Aorta (tissue), 5 donors: ENCODE data around the gene ALG6. TPM values are rescaled to one million over a fixed set of nuclear protein-coding genes. Genes with fewer than 3 reads are reported as not detected.

ENCODE experiments used
- ATAC-seq: fragments of 200-7000 bp; cut with Tn5 transposase; one replicate; pipeline ENCODE4 v1.9.1; 2022; ENCODE audit warnings: moderate library complexity; ENCODE audit not compliant: low FRiP score
- DNase-seq, 2 donors: peaks; one replicate each; pipeline ENCODE4 v3.0.0-alpha.2; 2020
- H3K27ac ChIP-seq, 2 donors: one replicate each; pipeline ENCODE4 v1.5.1; 2013; ENCODE audit warnings: low read length in 2 of 2, mild to moderate bottlenecking in 2 of 2, moderate library complexity in 2 of 2, control low read depth in 1 of 2, inconsistent platforms in 1 of 2, low read depth in 1 of 2
- H3K27me3 ChIP-seq, 2 donors: one replicate each; pipeline ENCODE4 v1.6.1; 2013; ENCODE audit warnings: control low read depth in 1 of 2, low read length in 1 of 2, mild to moderate bottlenecking in 1 of 2, moderate library complexity in 1 of 2; ENCODE audit not compliant: insufficient read depth in 2 of 2, control insufficient read depth in 1 of 2
- H3K36me3 ChIP-seq, 2 donors: one replicate each; pipeline ENCODE4 v1.6.1; 2013; ENCODE audit warnings: control low read depth in 1 of 2, low read length in 1 of 2, mild to moderate bottlenecking in 1 of 2; ENCODE audit not compliant: insufficient read depth in 2 of 2, control insufficient read depth in 1 of 2
- H3K4me1 ChIP-seq, 2 donors: one replicate each; pipeline ENCODE4 v1.6.1; 2013; ENCODE audit warnings: low read length in 2 of 2, control low read depth in 1 of 2, mild to moderate bottlenecking in 1 of 2, moderate library complexity in 1 of 2; ENCODE audit not compliant: insufficient read depth in 2 of 2, control insufficient read depth in 1 of 2
- H3K4me3 ChIP-seq, 2 donors: one replicate each; pipeline ENCODE4 v1.5.1; 2013; ENCODE audit warnings: low read length in 2 of 2, control low read depth in 1 of 2, mild to moderate bottlenecking in 1 of 2
- H3K9me3 ChIP-seq: one replicate; pipeline ENCODE4 v1.6.1; 2013; ENCODE audit warnings: mild to moderate bottlenecking, low read length; ENCODE audit not compliant: control insufficient read depth
- WGBS, 2 donors: extraction: QIAGEN DNeasy Blood & Tissue Kit; methylation state at CpG; one replicate each; pipeline ENCODE4 v1.1.7; 2013; 5-methylcytosine and 5-hydroxymethylcytosine counted together
- intact Hi-C, 2 donors: fragments of 100-400 bp; cut with DNase I; formaldehyde crosslinking; loops; one replicate each; pipeline versions ENCODE4 v1.14.2 to v1.15.0; 2022
- polyA plus RNA-seq, 2 donors: library from polyadenylated mRNA; stranded (reverse); fragments of 200-250 nt; gene quantifications; one replicate each; pipeline ENCODE4 v1.2.3, GENCODE V29; 2013
- total RNA-seq, 2 donors: library from RNA; stranded (reverse); fragmentation: NEBNext Ultra II Directional; extraction: Animal tissue kit (Norgen Biotek cat#: 25700); gene quantifications; one replicate each; pipeline ENCODE4 v1.2.1, GENCODE V29; 2021
- donor health status: healthy with polysubstance abuse.
- donor health status: Bipolar disorder and iron deficiency.
- donor health status: DM: no; HTN: no; CAD: no.
- donor health status: DM: no; HTN: no; CAD: no.
- donor health status: DM: yes; HTN: yes; CAD: no.

The ALG6 gene
- total and polyA plus RNA-seq, 4 donors: 2.4 to 11.0 (median 8.4) TPM

GRCh38 chr1:63322114-63322943, 45.1 kb upstream of the ALG6 start, which contains the start of gene FOXD3:
FOXD3 (plus strand) TSS chr1:63322567; CDS start chr1:63323059, 492 bp downstream.
- no peaks in the 10 kb centered on the region for H3K27me3 ChIP-seq
- 1 to 2% methylated on average over 50 to 85 of the region's 85 CpGs for WGBS, 2 donors
- peak within 1 kb of the TSS; percentile 21 to 34 for H3K4me3 ChIP-seq
- intact Hi-C loops: no loop called here
- H3K4me1 ChIP-seq: no peaks in the 10 kb centered on the region
- H3K9me3 ChIP-seq: peaks cover 2% of the 10 kb centered on the region
- DNase-seq: peak; percentile 71 to 88
- no peaks in the 10 kb centered on the region for H3K36me3 ChIP-seq
- H3K27ac ChIP-seq: no peak within 1 kb of the TSS
- ATAC-seq: peak; percentile 16

- no peak for ATAC-seq
- H3K27me3 ChIP-seq: peaks cover 0 to 2% of the 10 kb centered on the region in 2 donors
- peak overlapping the region in 1 of 2 donors; percentile 34 for H3K4me3 ChIP-seq
- H3K9me3 ChIP-seq: peaks cover 5% of the 10 kb centered on the region
- H3K36me3 ChIP-seq: no peaks in the 10 kb centered on the region
- 2 to 3% methylated on average over 88 to 104 of the region's 104 CpGs for WGBS, 2 donors
- intact Hi-C loops: no loop called here
- no peaks in the 10 kb centered on the region for H3K4me1 ChIP-seq
- no peak for DNase-seq
- H3K27ac ChIP-seq: no peak overlapping the region
Observed at GRCh38 chr1:63322944-63323864, 44.2 kb upstream of the ALG6 start.

DNA sequence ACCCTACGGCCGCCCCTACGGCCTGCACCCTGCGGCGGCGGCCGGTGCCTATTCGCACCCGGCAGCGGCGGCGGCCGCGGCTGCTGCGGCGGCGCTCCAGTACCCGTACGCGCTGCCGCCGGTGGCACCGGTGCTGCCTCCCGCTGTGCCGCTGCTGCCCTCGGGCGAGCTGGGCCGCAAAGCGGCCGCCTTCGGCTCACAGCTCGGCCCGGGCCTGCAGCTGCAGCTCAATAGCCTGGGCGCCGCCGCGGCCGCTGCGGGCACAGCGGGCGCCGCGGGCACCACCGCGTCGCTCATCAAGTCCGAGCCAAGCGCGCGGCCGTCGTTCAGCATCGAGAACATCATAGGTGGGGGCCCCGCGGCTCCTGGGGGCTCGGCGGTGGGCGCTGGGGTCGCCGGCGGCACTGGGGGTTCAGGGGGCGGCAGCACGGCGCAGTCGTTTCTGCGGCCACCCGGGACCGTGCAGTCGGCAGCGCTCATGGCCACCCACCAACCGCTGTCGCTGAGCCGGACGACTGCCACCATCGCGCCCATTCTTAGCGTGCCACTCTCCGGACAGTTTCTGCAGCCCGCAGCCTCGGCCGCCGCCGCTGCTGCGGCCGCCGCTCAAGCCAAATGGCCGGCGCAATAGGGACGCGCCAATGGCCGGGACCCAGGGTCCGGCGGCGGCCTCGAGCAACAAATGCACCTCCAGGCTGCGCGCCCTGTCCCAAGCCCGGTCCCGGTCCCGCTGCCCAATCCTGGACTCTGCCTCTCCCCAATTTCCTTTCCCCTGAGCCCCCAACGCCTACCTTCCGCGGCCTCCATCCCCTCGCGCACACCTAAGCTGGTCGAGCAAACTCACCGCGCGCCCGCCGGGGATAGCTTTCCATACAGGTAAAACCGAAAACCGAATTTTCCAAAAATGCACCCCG, 43.3 kb upstream of the ALG6 start:
- ATAC-seq (no peak), DNase-seq (no peak)
- Histone ChIP-seq H3K4me3 (peak overlapping the region in 1 of 2 donors; percentile 17), H3K27ac (no peak overlapping the region), H3K36me3 (no peaks in the 10 kb centered on the region), H3K4me1 (no peaks in the 10 kb centered on the region), H3K9me3 (peaks cover 5% of the 10 kb centered on the region), H3K27me3 (peaks cover 0 to 5% of the 10 kb centered on the region in 2 donors)
- intact Hi-C loops: no loop called here
- WGBS, 2 donors: 6% methylated on average over 108 to 114 of the region's 114 CpGs

DNA sequence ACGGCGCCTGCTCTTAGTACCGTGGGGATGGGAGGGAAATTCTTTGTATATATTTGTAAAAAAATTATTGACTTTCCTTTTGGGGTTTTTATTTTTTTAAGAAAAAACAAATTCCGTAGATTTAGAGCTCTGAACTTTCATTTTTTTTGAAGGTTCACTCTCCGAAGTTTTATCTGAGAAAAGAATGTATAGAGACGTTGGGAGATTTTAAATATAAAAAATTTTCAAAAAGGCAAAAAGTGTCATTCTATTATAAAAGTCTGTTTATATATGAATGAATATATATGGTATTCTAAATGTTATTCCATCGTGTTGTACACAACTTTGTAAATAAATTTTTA, 42.7 kb upstream of the ALG6 start:
- intact Hi-C loops: no loop called here
- peaks cover 0 to 5% of the 10 kb centered on the region in 2 donors for H3K27me3 ChIP-seq
- no peak overlapping the region for H3K4me3 ChIP-seq
- no peaks in the 10 kb centered on the region for H3K36me3 ChIP-seq
- DNase-seq (no peak), ATAC-seq (no peak)
- WGBS, 2 donors: 26 to 30% methylated on average over 7 of the region's 7 CpGs
- H3K27ac ChIP-seq: no peak overlapping the region
- no peaks in the 10 kb centered on the region for H3K4me1 ChIP-seq
- H3K9me3 ChIP-seq: peaks cover 5% of the 10 kb centered on the region

DNA sequence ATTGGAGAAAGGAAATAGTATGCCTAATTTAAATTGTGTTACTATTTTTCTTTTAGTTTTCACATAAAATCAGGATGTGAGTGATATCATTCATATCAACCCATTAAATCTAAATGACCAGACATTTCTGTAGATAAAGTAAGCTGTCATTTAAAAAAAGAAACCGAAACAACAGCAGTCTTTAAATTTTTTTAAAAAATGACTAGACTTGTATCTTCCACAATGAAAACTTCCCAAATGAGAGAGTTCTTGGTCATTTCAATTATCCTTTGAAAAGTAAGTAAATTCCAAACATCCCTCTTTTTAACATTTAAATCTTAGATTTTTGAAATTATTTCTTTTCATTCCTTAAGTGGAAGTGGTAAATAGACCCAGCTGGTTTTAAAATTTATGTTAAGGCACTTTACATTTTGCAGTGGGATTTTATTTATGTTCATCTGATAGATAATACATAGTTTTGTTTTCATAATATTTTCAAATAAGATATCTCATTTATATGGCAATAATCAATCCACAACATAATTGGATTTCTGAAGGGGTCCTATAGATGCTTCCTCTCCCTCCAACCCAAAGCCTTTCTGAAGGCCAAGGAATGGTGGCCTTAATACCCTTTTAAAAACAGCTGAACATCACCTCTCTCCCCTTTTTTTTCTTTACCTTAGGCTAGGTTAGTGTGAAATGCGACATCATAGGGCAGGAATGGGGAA, 42.0 kb upstream of the ALG6 start:
- H3K27me3 ChIP-seq: peaks cover 0 to 5% of the 10 kb centered on the region in 2 donors
- WGBS, 2 donors: 28 to 38% methylated on average over 2 of the region's 2 CpGs
- peaks cover 5% of the 10 kb centered on the region for H3K9me3 ChIP-seq
- DNase-seq (no peak), ATAC-seq (no peak)
- H3K4me1 ChIP-seq: no peaks in the 10 kb centered on the region
- H3K27ac ChIP-seq: no peak overlapping the region
- no peak overlapping the region for H3K4me3 ChIP-seq
- H3K36me3 ChIP-seq: no peaks in the 10 kb centered on the region
- intact Hi-C loops: no loop called here

- no peak for ATAC-seq
- H3K4me1 ChIP-seq: no peaks in the 10 kb centered on the region
- no peak overlapping the region for H3K27ac ChIP-seq
- intact Hi-C loops: no loop called here
- peaks cover 3% of the 10 kb centered on the region for H3K9me3 ChIP-seq
- H3K36me3 ChIP-seq: no peaks in the 10 kb centered on the region
- H3K4me3 ChIP-seq: no peak overlapping the region
- DNase-seq: no peak
- WGBS, 2 donors: 19 to 22% methylated on average over 20 of the region's 20 CpGs
- peaks cover 0 to 5% of the 10 kb centered on the region in 2 donors for H3K27me3 ChIP-seq
Observed at GRCh38 chr1:63326106-63326472, 41.3 kb upstream of the ALG6 start.

GRCh38 chr1:63326473-63327380, 40.7 kb upstream of the ALG6 start:
- ATAC-seq: no peak
- H3K4me3 ChIP-seq: no peak overlapping the region
- H3K9me3 ChIP-seq: peaks cover 3% of the 10 kb centered on the region
- no peaks in the 10 kb centered on the region for H3K4me1 ChIP-seq
- H3K36me3 ChIP-seq: no peaks in the 10 kb centered on the region
- intact Hi-C loops: no loop called here
- DNase-seq: no peak
- H3K27me3 ChIP-seq: peaks cover 0 to 5% of the 10 kb centered on the region in 2 donors
- no peak overlapping the region for H3K27ac ChIP-seq
- WGBS, 2 donors: 14 to 19% methylated on average over 37 of the region's 37 CpGs
